HepG2 (cell line): ENCODE data around the gene CEP68. TPM values are rescaled to one million over a fixed set of nuclear protein-coding genes. Genes with fewer than 3 reads are reported as not detected.
A peak's percentile ranks its signal among the peaks of the same experiment; 100 is the strongest.

Source experiments
- ATAC-seq: fragments of 200-7000 bp; cut with Tn5 transposase; 3 replicates; pipeline ENCODE4 v1.9.1; 2020; ENCODE audit warnings: mild to moderate bottlenecking, moderate library complexity
- BruUV-seq: library from RNA; stranded (reverse); fragments of 400-500 nt; replicated peaks from 2 replicates; lab custom pipeline; 2021; lab: Mats Ljungman, UMichigan
- CTCF ChIA-PET: fragments of 300-600 bp; formaldehyde crosslinking; extraction: SDS; loops from one replicate; lab custom pipeline; 2021; ENCODE audit warnings: low total read pairs, inconsistent platforms, low intra/inter-chr PET ratio; lab: Yijun Ruan, JAX
- POLR2A ChIA-PET: fragments of 350-600 bp; sonication (Branson Sonifier 250); formaldehyde crosslinking; loops from one replicate; lab custom pipeline; 2020; ENCODE audit warnings: antibody characterized with exemption, inconsistent platforms; lab: Yijun Ruan, JAX
- DNase-seq: peaks from one replicate; pipeline ENCODE4 v3.0.0-alpha.2; 2015; ENCODE audit warnings: low spot score
- FAIRE-seq: peaks from 3 replicates; lab custom pipeline; 2011; peaks lifted over from hg19 to GRCh38; lab: Jason Lieb, UNC
- H2AFZ ChIP-seq: one replicate; pipeline ENCODE4 v1.6.1; 2011; ENCODE audit warnings: low read length, inconsistent platforms
- H3K27ac ChIP-seq: fragments of 300-600 bp; 3 replicates; pipeline ENCODE4 v1.8.0; 2011; ENCODE audit warnings: mixed run types, mild to moderate bottlenecking, mixed read lengths, low read length, inconsistent platforms; ENCODE audit not compliant: insufficient read depth; ENCODE audit errors: extremely low read length
- H3K27me3 ChIP-seq, 2 experiments: fragments of 200-600 bp in 1 of 2; 2 replicates in 1 of 2; 3 replicates in 1 of 2; pipeline versions ENCODE4 v1.6.0 to v1.8.0; 2011; ENCODE audit warnings: low read length in 2 of 2, mild to moderate bottlenecking in 2 of 2, moderate library complexity in 2 of 2, inconsistent platforms in 1 of 2; ENCODE audit not compliant: insufficient read depth in 2 of 2, control insufficient read depth in 1 of 2
- H3K36me3 ChIP-seq, 2 experiments: fragments of 200-600 bp in 1 of 2; replicated peaks in 1 of 2; 2 replicates in 1 of 2; 3 replicates in 1 of 2; pipeline versions ENCODE4 v1.5.1 to v1.8.0; 2011; ENCODE audit warnings: low read length in 2 of 2, inconsistent platforms in 1 of 2; ENCODE audit not compliant: insufficient read depth in 2 of 2, control insufficient read depth in 1 of 2
- H3K4me1 ChIP-seq: 2 replicates; pipeline ENCODE4 v1.5.1; 2012; ENCODE audit warnings: low read length, inconsistent platforms; ENCODE audit not compliant: insufficient read depth
- H3K4me2 ChIP-seq: 2 replicates; pipeline ENCODE4 v1.6.0; 2011; ENCODE audit warnings: low read depth, low read length, inconsistent platforms
- H3K4me3 ChIP-seq, 3 experiments: fragments of 200-600 bp in 1 of 3; sonication (generic), shearing (Covaris generic) in 1 of 3; replicated peaks in 1 of 3; 2 replicates each; pipeline ENCODE4 v1.5.1; 2011 to 2016; ENCODE audit warnings: low read length in 3 of 3, inconsistent platforms in 2 of 3, low read depth in 2 of 3, mild to moderate bottlenecking in 2 of 3, control low read depth in 1 of 3, mixed read lengths in 1 of 3; ENCODE audit not compliant: insufficient read depth in 1 of 3
- H3K79me2 ChIP-seq: one replicate; pipeline ENCODE4 v1.6.1; 2011; ENCODE audit warnings: low read length, inconsistent platforms; ENCODE audit not compliant: insufficient read depth
- H3K9ac ChIP-seq: 2 replicates; pipeline ENCODE4 v1.6.0; 2011; ENCODE audit warnings: mild to moderate bottlenecking, low read depth, low read length, inconsistent platforms; ENCODE audit not compliant: insufficient read depth
- H3K9me3 ChIP-seq: 2 replicates; pipeline ENCODE4 v1.5.1; 2012; ENCODE audit warnings: mild to moderate bottlenecking, low read length
- H4K20me1 ChIP-seq: 2 replicates; pipeline ENCODE4 v1.6.0; 2011; ENCODE audit warnings: inconsistent platforms, mild to moderate bottlenecking, low read length, moderate library complexity; ENCODE audit not compliant: insufficient read depth
- GZF1 ChIP-seq: sonication (generic); formaldehyde crosslinking; IDR thresholded peaks from 2 replicates; pipeline ENCODE4 v1.5.1; 2020; ENCODE audit warnings: mild to moderate bottlenecking, missing genetic modification reagents
- HOXA5 ChIP-seq: sonication (generic); formaldehyde crosslinking; IDR thresholded peaks from 2 replicates; pipeline ENCODE4 v1.4.0; 2020; ENCODE audit warnings: missing genetic modification reagents
- RBM22 ChIP-seq: fragments of 200-400 bp; formaldehyde crosslinking; optimal IDR thresholded peaks from 2 replicates; pipeline ENCODE3; 2017; ENCODE audit warnings: mild to moderate bottlenecking, low read length, moderate library complexity
- STAT5B ChIP-seq: sonication (generic); formaldehyde crosslinking; IDR thresholded peaks from 2 replicates; pipeline ENCODE4 v1.4.0; 2020; ENCODE audit warnings: missing genetic modification reagents
- ZFP62 ChIP-seq: sonication (generic); formaldehyde crosslinking; IDR thresholded peaks from 2 replicates; pipeline ENCODE4 v1.4.0; 2020; ENCODE audit warnings: missing genetic modification reagents
- ZNF17 ChIP-seq: sonication (generic); formaldehyde crosslinking; IDR thresholded peaks from 2 replicates; pipeline ENCODE4 v1.5.0; 2020; ENCODE audit warnings: mild to moderate bottlenecking, missing genetic modification reagents
- ZNF34 ChIP-seq: sonication (generic); formaldehyde crosslinking; IDR thresholded peaks from 2 replicates; pipeline ENCODE4 v1.4.0; 2020; ENCODE audit warnings: mild to moderate bottlenecking, missing genetic modification reagents, borderline replicate concordance
- WGBS: methylation state at CpG from one replicate; pipeline ENCODE4 v1.1.6; 2017; ENCODE audit warnings: low lambda C conversion rate; 5-methylcytosine and 5-hydroxymethylcytosine counted together
- in situ Hi-C: cut with HindIII; loops from 2 replicates; pipeline ENCODE4 v1.10.0; 2017; ENCODE audit warnings: low pct_unique_long_range_greater_than_20kb; ENCODE audit not compliant: extremely low pct_ligation_motif_present
- intact Hi-C: fragments of 100-400 bp; cut with micrococcal nuclease; formaldehyde crosslinking; loops from one replicate; pipeline ENCODE4 v1.10.0; 2022; ENCODE audit not compliant: unreplicated experiment
- polyA plus RNA-seq, 8 experiments: library from polyadenylated mRNA; depleted of rRNA in 3 of 8; stranded (reverse) in 7 of 8; unstranded in 1 of 8; fragments of >200 nt; fragmentation: Illumina TruSeq in 4 of 8; extraction: Trizol in 4 of 8; gene quantifications; 2 replicates each; pipeline versions ENCODE4 v1.2.1 to v1.2.3, GENCODE V29; 2011 to 2016; ENCODE audit warnings: low read depth in 4 of 8, missing spikeins in 1 of 8, mixed read lengths in 1 of 8; ENCODE audit not compliant: insufficient read depth in 1 of 8
- total RNA-seq, 5 experiments: library from RNA; depleted of rRNA; stranded (reverse); fragments of >200 nt; fragmentation: Illumina TruSeq; extraction: Trizol; gene quantifications; 2 replicates each; pipeline ENCODE4 v1.2.3, GENCODE V29; 2016; ENCODE audit warnings: low read depth in 1 of 5
- TF ChIP-seq, protein P1 (sequence below): sonication (generic); formaldehyde crosslinking; IDR thresholded peaks from 2 replicates; pipeline ENCODE4 v1.4.0; 2020; ENCODE audit warnings: missing genetic modification reagents
- TF ChIP-seq, protein P2 (sequence below): sonication (generic); formaldehyde crosslinking; IDR thresholded peaks from 2 replicates; pipeline ENCODE4 v1.5.0; 2020; ENCODE audit warnings: mild to moderate bottlenecking, missing genetic modification reagents
- TF ChIP-seq, protein P3 (sequence below): sonication (generic); formaldehyde crosslinking; IDR thresholded peaks from 2 replicates; pipeline ENCODE4 v1.9.0; 2021; ENCODE audit warnings: missing genetic modification reagents, mild to moderate bottlenecking, borderline replicate concordance

The CEP68 gene
- total and polyA plus RNA-seq, 2 of the 13 experiments (the other 11 are each of a cell fraction or from before 2014, with no cell fraction given): 5.7 to 9.3 TPM

DNA sequence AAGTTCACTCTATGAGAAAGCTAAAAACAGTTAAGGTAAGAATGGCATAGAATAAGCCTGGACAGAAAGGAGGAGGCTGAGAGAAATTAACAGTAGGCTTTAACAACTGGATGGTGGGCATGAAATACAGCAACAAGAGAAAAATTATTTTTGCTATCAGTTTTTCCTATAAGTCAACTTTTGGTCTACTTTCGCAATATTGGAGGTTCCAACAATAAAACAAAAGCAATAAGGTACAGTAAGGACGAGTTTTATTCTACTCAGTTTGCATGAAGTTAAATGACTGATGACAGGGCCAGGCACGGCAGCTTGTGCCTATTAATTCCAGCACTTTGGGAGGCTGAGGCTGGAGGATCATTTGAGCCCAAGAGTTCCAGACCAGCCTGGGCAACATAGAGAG is 56.4 kb downstream of the CEP68 start (continued):
- TF ChIP-seq, protein P1, sequence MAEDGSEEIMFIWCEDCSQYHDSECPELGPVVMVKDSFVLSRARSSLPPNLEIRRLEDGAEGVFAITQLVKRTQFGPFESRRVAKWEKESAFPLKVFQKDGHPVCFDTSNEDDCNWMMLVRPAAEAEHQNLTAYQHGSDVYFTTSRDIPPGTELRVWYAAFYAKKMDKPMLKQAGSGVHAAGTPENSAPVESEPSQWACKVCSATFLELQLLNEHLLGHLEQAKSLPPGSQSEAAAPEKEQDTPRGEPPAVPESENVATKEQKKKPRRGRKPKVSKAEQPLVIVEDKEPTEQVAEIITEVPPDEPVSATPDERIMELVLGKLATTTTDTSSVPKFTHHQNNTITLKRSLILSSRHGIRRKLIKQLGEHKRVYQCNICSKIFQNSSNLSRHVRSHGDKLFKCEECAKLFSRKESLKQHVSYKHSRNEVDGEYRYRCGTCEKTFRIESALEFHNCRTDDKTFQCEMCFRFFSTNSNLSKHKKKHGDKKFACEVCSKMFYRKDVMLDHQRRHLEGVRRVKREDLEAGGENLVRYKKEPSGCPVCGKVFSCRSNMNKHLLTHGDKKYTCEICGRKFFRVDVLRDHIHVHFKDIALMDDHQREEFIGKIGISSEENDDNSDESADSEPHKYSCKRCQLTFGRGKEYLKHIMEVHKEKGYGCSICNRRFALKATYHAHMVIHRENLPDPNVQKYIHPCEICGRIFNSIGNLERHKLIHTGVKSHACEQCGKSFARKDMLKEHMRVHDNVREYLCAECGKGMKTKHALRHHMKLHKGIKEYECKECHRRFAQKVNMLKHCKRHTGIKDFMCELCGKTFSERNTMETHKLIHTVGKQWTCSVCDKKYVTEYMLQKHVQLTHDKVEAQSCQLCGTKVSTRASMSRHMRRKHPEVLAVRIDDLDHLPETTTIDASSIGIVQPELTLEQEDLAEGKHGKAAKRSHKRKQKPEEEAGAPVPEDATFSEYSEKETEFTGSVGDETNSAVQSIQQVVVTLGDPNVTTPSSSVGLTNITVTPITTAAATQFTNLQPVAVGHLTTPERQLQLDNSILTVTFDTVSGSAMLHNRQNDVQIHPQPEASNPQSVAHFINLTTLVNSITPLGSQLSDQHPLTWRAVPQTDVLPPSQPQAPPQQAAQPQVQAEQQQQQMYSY (CRISPR knock-in tag): no peak
- TF ChIP-seq STAT5B (no peak), RBM22 (peak; percentile 39), GZF1 (CRISPR knock-in tag) (no peak), ZFP62 (no peak), ZNF17 (CRISPR knock-in tag) (no peak)
- TF ChIP-seq, protein P2, sequence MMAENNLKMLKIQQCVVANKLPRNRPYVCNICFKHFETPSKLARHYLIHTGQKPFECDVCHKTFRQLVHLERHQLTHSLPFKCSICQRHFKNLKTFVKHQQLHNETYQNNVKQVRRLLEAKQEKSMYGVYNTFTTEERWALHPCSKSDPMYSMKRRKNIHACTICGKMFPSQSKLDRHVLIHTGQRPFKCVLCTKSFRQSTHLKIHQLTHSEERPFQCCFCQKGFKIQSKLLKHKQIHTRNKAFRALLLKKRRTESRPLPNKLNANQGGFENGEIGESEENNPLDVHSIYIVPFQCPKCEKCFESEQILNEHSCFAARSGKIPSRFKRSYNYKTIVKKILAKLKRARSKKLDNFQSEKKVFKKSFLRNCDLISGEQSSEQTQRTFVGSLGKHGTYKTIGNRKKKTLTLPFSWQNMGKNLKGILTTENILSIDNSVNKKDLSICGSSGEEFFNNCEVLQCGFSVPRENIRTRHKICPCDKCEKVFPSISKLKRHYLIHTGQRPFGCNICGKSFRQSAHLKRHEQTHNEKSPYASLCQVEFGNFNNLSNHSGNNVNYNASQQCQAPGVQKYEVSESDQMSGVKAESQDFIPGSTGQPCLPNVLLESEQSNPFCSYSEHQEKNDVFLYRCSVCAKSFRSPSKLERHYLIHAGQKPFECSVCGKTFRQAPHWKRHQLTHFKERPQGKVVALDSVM (CRISPR knock-in tag): 0 out of 2 replicates have a peak, but pooled peaks have one; percentile 18

DNA sequence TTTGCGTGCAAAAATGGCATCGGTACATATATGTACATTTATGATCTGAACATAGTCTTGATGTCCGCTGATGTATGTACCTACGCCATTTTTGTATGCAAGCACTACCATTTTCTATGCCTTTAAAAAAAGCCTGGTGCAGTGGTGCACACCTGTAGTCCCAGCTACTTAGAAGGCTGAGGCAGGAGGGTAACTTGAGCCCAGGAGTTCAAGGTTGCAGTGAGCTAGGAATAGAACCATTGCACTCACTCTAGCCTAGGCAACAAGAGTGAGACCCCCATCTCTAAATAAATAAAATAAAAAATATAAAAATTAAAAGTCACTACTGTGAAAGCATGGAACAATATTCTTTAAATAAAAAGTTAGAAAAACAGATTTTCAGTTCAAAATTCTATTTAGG is 57.0 kb downstream of the CEP68 start:
- 98% methylated on average over 4 of the region's 4 CpGs for WGBS
- in situ Hi-C loops (no loop called here), intact Hi-C loops (loop anchor here (2.0 kb wide), 1 partner anchor 16 kb away; no protein-coding TSS in a partner anchor)
- TF ChIP-seq ZNF34: no peak
- no peak for TF ChIP-seq HOXA5 (CRISPR knock-in tag)
- TF ChIP-seq, protein P3, sequence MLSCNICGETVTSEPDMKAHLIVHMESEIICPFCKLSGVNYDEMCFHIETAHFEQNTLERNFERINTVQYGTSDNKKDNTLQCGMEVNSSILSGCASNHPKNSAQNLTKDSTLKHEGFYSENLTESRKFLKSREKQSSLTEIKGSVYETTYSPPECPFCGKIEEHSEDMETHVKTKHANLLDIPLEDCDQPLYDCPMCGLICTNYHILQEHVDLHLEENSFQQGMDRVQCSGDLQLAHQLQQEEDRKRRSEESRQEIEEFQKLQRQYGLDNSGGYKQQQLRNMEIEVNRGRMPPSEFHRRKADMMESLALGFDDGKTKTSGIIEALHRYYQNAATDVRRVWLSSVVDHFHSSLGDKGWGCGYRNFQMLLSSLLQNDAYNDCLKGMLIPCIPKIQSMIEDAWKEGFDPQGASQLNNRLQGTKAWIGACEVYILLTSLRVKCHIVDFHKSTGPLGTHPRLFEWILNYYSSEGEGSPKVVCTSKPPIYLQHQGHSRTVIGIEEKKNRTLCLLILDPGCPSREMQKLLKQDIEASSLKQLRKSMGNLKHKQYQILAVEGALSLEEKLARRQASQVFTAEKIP: no peak
- ATAC-seq: no peak
- DNase-seq: no peak
- Histone ChIP-seq H3K27me3 (no peaks in the 10 kb centered on the region), H3K4me3 (no peak overlapping the region), H3K36me3 (peaks cover 3 to 13% of the 10 kb centered on the region in 2 experiments; a peak in 4 of 5 replicates), H4K20me1 (peaks cover 94% of the 10 kb centered on the region), H3K9me3 (no peaks in the 10 kb centered on the region), H3K9ac (no peak overlapping the region), H3K4me2 (no peak overlapping the region), H3K4me1 (peaks cover 40% of the 10 kb centered on the region), H2AFZ (no peak overlapping the region), H3K79me2 (peaks cover 98% of the 10 kb centered on the region), H3K27ac (peak overlapping the region; percentile 3)
- CTCF ChIA-PET: no interaction called here
- BruUV-seq: no TSS peak
- no peak for FAIRE-seq
- POLR2A ChIA-PET: interaction anchor here (1.9 kb wide), 1 partner anchor 57 kb away, joined by 5 read pairs; the partner anchor contains the start of gene CEP68
